Skin epidermis (tissue), 12 donors: ENCODE results near the gene CGNL1.

Experiments used
- H3K27ac ChIP-seq, 21 experiments: fragments of 200-600 bp; sonication (generic) in 11 of 21; one replicate each; pipeline ENCODE4 v1.5.0; 2020; ENCODE audit warnings: mild to moderate bottlenecking in 3 of 21, inconsistent platforms in 2 of 21, moderate library complexity in 2 of 21
- H3K4me3 ChIP-seq, 7 experiments: fragments of 200-600 bp; sonication (generic) in 2 of 7; one replicate each; pipeline ENCODE4 v1.5.0; 2020; ENCODE audit warnings: inconsistent platforms in 2 of 7, mild to moderate bottlenecking in 2 of 7, moderate library complexity in 1 of 7

Gene CGNL1

DNA sequence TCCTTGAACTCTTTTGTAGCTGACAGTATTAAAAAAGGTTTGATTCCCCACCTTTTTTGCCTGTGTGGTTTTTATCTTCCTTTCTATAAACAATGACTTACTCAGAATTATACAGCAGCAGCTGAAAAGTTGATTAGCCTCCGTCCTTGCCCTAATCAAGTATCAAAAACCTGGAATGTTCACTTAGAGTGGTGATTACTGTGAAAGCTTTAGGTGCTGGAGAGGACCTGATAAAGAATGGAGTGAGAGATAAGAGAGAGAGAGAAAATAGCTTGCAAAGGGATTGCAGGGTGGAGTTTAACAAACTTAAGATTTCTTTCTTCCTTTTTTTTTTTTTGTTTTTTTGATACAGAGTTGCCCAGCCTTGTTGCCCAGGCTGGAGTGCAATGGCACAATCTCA, 6.7 kb downstream of the CGNL1 start:
- Histone ChIP-seq H3K4me3 (no peak overlapping the region), H3K27ac (peak overlapping the region in 2 of 21 experiments; percentile 4 to 17)

DNA sequence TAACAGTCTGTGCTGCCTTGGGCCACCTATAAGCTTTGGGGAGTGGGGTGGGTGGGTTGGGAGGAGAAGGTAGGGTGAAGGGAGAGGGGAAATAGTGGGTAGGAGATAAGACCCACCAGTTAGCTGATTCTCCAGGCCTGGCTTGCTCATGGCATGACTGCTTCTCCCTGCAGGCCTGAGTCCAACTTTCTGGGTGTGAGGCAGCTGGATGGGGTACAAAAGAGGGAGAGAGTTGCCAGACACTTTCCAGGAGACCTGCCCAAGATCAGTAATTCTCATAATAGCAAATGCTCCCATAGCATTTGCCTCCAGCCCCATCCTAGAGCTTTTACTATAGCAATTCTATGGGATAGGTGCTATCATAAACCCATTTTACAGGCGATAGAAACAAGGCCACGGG, 7.7 kb downstream of the CGNL1 start:
- Histone ChIP-seq H3K4me3 (no peak overlapping the region), H3K27ac (no peak overlapping the region)

DNA sequence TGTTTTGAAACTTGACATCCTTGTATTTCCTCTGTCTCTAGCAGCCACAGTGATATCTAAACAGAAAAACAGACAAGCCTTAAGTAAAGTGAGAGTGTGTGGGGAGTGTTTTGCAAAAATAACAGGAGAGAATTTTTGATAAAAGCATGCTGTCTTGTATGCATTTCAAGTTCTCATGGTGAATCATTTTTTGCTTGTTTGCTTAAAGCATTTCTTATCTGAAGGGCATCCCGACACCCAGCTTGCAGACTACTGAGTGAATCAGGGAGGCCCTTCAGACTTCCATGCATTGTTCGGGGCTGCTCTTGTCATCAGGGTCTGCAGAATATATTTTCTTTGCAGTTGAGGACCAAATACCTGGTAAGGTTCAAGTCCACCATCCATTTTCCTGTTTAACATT, 8.5 kb downstream of the CGNL1 start:
- H3K4me3 ChIP-seq = no peak overlapping the region
- no peak overlapping the region for H3K27ac ChIP-seq

DNA sequence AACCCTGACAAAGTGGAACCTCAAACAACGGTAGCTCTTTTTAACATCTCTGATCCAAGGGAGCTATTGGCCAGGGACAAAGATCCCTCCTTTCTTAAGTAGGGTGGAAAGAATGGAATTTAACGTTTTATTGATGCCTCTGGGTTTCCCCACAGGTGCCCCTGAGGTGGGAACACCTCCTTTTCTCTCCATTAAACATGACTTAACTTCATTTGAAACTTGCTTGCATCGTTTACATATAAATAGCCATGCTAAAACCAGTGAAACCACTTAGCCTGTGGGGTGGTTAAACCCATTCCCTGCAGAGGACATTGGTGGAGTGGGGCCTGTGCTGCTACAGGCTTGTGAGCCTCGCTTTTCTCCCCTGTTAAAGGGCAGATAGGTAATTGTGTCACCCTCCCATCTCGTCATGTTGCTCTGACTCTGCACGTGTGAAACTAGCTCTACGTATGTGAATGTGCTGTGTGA, 9.7 kb downstream of the CGNL1 start:
- Histone ChIP-seq H3K4me3 (no peak overlapping the region), H3K27ac (no peak overlapping the region)

DNA sequence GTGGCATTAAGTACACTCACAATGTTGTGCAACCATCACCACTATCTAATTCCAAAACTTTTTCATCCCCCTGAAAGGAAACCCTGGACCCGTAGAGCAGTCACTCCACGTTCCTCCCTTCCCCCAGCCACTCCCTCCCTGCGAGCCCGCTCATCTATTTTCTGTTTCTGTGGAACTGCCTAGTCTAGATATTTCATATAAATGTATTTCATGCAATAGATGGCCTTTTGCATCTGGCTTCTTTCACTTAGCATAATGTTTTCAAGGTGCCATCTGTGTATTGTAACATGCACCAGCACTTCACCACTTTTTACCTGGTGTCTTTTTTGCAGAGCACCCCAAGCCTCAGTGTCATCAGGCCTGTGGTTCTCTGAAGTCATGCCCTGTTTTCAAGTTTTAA, 10.7 kb downstream of the CGNL1 start:
- no peak overlapping the region for H3K27ac ChIP-seq
- H3K4me3 ChIP-seq = no peak overlapping the region

DNA sequence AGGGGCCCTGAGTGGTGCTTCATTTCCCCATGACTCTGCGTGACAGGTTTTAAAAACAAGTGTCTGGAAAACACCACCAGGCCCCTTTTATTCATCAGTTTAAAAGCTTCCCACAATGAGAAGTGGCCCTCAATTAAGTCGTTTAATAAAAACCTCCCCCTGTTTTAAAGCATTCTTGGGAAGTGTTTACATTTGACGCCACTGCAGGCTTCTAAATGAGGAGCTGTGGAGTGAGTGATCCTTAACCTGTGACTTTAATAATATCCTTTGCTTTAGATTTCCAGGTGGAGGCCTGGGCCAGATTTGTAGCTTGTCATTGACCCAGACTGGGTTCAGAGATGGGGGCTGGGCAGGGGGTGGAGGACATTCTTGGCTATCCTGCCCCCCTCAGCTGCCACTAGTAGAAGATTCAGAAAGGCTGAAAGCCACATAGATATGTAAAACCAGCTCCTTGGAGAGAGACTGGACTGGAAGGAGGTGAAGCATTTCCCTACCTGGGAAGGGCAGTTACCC, 11.3 kb downstream of the CGNL1 start:
- H3K27ac ChIP-seq = peak overlapping the region in 3 of 21 experiments; percentile 6 to 45 (median 33)
- H3K4me3 ChIP-seq = no peak overlapping the region

DNA sequence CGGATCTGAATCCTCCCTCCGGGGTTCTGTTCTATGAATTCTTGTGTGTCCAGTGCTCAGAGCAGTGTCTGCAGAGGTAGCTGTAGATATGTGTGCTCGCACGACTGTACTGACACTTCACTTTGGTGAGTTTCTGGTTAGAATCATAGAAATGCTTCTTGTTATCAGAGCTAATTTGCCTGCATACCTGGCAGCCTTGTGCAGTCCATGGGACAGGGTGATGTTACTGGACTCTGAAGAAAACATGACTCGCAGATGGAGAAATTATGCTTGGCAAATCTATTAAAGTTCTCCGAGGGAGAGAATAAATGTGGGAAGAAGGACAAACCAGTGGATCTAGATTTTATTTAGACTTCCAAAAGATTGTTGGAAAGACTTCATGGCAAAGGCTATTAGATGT, 12.2 kb downstream of the CGNL1 start:
- no peak overlapping the region for H3K4me3 ChIP-seq
- H3K27ac ChIP-seq = peak overlapping the region in 2 of 21 experiments; percentile 6 to 45

DNA sequence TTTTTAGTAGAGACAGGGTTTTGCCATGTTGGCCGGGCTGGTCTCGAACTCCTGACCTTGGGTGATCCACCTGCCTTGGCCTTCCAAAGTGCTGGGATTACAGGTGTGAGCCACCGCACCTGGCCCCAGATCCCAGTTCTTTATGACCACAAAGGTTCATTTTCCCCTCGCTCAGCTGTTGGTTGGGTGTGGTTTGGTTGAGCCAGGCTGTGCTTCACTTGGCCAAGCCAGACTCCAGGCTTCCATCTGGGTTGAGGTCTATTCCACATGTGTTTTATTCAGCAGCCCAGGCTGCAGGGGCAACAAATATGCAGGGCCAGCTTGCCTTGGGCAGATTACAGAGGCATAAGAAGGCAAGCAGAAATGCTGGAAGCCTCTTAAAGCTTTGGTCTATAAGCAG, 13.7 kb downstream of the CGNL1 start:
- H3K27ac ChIP-seq = no peak overlapping the region
- no peak overlapping the region for H3K4me3 ChIP-seq

DNA sequence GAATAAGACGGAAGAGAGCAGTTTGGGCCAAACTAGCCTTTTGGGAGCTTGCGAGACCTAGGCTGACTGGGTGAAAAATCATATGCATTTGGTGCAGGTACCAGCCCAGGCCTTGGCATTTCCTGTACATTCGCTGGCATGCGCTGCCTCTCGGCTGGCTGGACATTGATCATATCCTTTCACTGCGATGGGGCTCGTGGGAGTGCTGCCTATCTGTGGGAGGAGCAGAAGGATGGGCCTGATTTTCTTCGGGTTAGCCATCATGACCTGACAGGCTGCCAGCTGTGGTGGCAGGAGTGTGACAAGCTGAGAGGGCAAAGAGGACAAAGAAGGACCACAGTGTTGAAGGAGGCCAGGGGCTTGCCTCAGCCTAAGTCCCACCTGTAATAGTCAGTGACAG, 14.3 kb downstream of the CGNL1 start:
- Histone ChIP-seq H3K27ac (no peak overlapping the region), H3K4me3 (no peak overlapping the region)

DNA sequence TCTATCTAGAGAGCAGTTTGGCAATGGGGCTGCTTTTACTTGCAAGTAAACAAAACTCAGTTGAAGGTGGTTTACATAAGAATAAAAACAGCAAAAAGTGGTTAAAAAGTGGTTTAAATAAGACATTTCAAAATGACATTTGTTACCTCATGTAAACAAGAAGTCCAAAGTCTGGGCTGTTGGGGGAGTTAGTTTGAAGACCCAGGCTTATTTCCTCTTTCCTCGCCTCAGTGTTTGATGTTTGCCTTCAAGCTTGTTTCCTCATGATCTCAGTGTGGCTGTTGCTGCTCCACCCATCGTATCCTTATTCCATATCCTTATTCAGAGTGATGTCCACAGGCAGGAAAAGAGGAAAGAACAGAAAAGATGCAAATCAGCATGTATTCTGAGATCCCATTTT, 15.2 kb downstream of the CGNL1 start:
- Histone ChIP-seq H3K27ac (no peak overlapping the region), H3K4me3 (no peak overlapping the region)

DNA sequence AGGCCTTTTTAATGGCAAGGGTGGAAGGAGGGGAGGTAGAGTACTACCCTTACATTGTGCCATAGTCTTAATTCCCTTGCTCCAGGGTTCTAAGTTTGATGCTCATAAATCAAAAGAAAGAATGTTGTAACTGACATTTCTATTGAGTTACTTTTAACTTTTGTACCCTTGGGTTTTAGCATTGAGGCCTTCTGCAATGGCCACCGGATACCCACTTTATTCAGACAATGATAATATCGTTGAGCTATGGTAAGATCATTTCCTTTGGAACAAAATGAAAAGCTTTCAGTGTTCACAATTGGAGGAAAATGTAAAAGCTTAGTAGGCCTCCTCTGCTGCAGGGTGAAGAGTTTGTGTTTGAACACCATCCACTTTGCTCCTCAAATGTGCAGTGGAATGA, 16.8 kb downstream of the CGNL1 start:
- Histone ChIP-seq H3K4me3 (no peak overlapping the region), H3K27ac (no peak overlapping the region)

DNA sequence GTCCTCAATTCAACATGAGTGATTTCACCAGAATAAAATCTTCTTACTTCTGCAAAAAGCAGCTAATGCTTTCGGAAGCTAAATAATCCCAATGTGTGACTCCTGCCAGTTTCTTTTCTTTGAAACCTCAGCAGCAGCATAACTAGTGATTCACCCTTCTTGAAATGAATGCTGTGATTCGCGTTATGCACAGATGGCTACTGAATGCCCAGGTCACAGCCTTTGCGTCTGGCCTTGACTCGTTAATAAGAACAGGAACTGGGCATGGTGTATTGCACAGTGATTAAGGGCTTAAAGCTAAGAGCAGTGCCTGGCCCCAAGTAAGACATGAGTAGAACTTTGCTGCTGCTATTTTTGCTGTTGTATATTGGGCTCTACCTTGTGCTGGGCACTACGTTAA, 19.0 kb downstream of the CGNL1 start:
- H3K4me3 ChIP-seq = no peak overlapping the region
- H3K27ac ChIP-seq = peak overlapping the region in 1 of 21 experiments; percentile 21

DNA sequence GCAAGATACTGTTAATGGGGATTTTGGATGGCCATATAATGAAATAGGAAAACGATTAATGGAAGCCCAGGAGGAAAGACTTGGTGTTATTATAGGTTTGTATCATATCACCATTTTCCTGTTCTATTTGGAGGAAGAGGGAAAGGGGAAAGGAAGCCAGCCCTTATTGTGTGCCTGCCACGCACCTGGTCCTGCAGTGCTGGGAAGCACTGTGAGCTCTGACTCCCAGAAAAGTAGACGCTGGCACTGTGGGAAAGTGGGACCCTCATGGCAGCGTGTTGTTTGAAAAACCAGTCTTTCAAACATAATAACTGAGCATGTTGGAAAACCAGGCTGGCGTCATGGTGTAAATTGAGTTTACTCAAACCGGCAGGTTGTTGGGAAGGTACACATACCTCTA, 22.0 kb downstream of the CGNL1 start:
- no peak overlapping the region for H3K4me3 ChIP-seq
- H3K27ac ChIP-seq = no peak overlapping the region

DNA sequence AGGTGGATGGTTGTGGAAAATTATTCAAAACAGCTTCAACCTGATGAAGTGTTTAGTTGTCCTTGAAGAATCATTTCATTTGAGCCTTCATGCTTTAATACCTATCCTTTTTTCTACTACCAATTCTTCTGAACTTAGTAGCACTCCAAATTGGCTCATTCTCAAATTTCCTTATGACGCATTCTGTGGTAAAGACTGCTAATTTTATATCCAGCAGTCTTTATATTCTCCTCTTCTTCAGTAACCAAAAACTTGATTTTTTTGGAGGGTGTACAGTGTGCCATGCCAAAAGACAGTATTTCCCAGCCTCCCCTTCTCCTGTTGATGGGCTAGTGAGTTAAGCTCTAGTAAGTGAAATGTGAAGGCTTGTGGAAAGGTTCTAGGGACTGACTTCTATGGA, 25.2 kb downstream of the CGNL1 start:
- no peak overlapping the region for H3K27ac ChIP-seq
- no peak overlapping the region for H3K4me3 ChIP-seq

DNA sequence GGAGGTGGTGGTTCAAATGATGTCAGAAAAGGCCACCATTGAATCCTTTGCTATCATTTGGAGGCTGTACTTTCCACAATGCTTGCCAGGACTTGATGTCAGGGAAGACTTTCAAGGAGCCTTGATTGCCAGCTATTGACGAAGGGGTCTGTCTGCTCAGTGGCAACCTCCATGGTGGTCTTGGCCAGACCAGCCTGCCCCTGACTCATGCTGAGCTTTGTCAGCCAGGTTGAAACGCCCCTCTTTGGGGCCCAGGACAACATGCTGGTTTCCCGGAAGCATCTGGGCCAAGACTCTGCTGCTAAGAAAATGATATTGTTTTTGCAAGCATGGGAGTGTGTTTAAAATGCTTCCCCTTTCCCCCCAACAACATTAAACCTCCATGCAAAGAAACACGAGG, 26.7 kb downstream of the CGNL1 start:
- H3K27ac ChIP-seq = peak overlapping the region in 1 of 21 experiments; percentile 30
- no peak overlapping the region for H3K4me3 ChIP-seq

DNA sequence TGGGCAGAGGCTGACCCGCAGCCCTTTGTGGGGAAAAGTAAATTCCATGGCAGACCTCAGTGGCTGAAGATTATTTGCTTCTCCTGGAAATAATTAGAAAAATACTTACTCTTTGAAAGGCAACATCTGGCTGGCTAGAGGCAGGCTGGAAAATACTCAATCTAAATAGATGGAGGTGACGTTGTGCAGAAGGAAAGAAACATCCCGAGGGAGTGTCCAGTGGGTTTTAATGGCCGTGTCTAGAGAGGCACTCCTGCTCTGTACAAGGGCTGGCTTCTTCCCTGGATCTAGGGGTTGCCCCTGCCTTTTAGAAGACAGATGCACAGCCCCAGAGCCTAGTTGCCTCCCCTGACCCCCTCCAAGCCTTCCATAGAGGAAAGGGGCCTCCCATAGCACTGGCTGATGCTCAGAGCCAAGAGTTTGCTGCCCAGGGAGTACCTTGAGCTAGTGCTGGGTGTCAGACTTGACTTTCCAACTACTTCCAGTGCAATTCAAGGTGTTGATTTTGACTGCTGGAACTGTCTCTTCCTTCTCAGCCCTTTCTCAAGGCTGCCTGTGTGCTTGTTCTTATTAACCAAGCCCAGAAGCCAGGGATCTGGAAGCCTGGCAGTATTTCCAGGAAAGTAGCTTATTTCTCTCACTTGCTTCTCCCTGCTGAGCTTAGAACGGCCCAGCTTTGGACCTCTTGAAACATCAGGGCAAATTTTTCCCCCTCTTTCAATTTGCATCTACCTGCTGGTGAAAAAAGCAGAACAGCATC, 27.4 kb downstream of the CGNL1 start:
- Histone ChIP-seq H3K4me3 (no peak overlapping the region), H3K27ac (peak overlapping the region in 2 of 21 experiments; percentile 29 to 30)

DNA sequence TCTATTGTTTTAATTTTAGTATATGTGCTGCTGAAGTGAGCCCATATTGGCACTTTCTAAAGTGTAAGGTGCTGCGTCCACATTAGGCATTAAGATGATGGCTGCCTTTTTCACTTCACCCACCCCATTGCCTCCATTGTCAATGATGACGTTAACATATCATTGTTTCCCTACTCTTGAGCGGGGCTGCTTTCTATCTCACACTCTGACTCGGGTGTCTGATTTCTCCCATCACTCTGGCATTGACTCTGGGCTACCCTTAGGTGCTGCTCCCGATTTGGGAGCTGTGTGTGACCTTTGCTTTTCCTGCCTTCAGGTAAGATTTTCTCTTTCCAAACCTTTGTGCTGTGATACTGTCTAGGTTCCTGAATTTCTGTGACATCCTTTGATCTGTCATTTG, 28.8 kb downstream of the CGNL1 start:
- no peak overlapping the region for H3K4me3 ChIP-seq
- H3K27ac ChIP-seq = no peak overlapping the region

DNA sequence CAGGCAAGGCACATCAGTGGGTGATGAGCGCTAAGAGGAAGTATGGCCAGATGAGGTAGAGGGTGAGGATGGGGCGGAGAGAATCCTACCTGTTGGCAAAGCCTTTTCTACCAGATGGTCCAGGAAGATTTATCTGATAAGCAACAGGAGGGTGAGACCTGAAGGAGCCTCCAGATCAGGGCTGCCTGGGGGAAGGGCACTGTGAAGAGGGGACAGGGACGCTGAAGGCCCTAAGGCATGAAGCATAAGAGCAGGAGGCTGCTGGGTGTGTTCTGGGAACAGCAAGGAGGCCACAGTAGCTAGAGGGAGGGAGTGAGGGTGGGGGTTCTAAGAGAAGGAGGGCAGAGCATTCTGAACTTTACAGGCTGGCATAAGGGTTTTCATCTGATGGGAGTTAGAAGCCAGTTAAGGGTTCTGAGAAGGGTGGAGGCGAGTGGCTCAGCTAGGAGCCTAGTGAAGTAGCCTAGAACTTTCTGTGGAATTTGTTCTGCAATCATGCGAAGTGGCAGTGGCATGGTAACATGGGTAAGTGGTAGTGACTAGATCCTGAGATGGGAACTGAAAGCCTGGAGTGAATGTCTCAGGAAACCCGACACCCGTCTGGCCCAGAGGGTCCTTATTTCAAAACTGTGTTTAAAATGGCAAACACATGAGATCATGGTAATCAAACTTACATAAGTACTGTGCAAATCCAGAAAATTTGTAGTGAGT, 29.9 kb downstream of the CGNL1 start:
- H3K27ac ChIP-seq = peak overlapping the region in 4 of 21 experiments; percentile 3 to 41 (median 26)
- no peak overlapping the region for H3K4me3 ChIP-seq

DNA sequence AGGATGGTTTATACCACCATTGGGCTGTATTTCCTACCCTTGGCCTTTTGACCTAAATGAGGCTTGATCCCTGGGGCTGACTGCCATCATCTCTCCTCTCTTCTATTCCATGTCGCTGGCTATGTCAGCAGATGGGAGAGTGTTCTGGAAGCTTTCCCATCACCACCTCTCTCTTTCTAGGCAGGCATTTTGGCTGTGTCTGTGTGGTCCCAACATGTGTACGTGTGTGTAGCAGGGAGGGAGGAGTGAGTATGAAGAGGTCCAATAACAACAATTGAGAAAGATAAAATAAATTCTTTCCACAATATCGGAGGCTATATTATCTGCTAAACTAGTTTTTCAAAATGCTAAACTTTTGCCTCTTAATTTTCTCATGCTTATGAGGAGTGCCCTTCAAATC, 34.1 kb downstream of the CGNL1 start:
- no peak overlapping the region for H3K27ac ChIP-seq

DNA sequence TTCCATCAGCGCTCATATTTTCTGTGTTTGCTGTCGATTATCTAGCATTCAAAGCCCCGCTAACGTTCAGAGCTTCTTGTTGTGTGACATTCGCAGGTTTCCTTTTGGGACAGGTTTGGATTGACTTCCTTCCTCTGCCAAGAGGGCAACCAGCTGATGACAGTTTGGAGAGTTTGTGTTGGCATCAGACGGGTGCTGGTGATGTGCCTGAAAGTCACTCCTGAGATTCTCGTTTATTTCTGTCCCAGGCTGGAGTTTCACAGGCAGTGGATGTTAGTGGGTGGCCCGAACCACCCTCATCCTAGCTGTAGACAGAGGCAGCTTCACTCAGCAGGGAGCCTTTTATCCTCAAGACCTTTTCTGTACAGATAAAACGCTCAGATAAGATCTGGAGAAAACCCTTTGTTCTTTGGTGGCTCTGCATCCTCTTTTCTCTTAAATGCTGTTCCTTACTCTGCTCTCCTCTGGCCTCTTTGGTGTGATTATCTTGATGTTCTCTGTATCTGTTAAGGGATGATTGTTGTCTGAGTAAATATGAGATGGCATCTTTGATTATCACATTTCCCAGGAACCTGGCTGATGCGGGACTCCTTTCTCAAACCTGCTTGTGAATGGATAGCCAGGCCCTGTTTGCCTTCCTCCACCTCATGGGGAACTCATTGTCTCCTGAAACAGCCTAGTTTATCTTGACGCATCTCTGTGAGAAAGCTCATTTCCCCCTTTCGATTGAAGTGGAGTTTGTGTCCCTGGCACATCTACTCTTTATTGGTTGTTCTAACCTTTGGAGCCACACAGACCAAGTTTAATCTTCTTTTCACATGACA, 35.9 kb downstream of the CGNL1 start:
- no peak overlapping the region for H3K4me3 ChIP-seq
- H3K27ac ChIP-seq = no peak overlapping the region

More for the DNA sequence above, 34.1 kb downstream of the CGNL1 start:
- no peak overlapping the region for H3K4me3 ChIP-seq
